ENCODE measurements around the gene ZBTB42. TPM values are rescaled to one million over a fixed set of nuclear protein-coding genes. Genes with fewer than 3 reads are reported as not detected.

The ZBTB42 gene
- total RNA-seq, 1 donor from 2014 or later, result 2.6 TPM

- H3K9me3 Mint-ChIP-seq (ENCODE audit: low read depth), result no peaks in the 10 kb centered on the region
These were observed 4.9 kb upstream of the ZBTB42 start for GRCh38 chr14:104795781-104796686.

DNA sequence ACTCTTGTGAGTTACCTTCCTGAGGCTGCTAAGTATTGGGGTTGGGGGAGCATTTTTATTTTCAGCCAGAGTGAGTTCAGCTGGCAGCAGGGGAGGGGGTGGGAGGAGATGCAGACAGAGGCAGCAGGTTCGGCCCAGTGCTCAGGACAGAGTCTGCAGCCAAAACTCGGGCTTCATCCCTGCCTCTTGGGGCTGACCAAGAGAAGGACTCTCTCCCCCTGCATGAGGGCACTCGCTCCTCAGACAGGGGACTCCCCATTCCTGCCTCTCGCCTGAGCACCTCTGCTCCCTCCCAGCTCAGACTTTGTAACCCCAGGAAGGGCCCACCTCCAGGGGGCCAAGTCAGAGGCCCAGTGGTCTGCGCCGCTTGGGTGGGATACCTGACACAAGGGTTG lies 4.2 kb upstream of the ZBTB42 start:
- Mint-ChIP-seq H3K9me3 (ENCODE audit: low read depth) (no peaks in the 10 kb centered on the region), H3K4me3 (ENCODE audit: unreplicated experiment) (peak overlapping the region; percentile 58), H3K4me1 (ENCODE audit: low read depth) (peaks cover 45% of the 10 kb centered on the region), H3K27me3 (ENCODE audit: low read depth) (no peaks in the 10 kb centered on the region), H3K27ac (ENCODE audit: unreplicated experiment) (no peak overlapping the region), H3K36me3 (ENCODE audit: low read depth) (no peaks in the 10 kb centered on the region)
- no peak for DNase-seq (ENCODE audit: low spot score)
- TF ChIP-seq, protein P1, sequence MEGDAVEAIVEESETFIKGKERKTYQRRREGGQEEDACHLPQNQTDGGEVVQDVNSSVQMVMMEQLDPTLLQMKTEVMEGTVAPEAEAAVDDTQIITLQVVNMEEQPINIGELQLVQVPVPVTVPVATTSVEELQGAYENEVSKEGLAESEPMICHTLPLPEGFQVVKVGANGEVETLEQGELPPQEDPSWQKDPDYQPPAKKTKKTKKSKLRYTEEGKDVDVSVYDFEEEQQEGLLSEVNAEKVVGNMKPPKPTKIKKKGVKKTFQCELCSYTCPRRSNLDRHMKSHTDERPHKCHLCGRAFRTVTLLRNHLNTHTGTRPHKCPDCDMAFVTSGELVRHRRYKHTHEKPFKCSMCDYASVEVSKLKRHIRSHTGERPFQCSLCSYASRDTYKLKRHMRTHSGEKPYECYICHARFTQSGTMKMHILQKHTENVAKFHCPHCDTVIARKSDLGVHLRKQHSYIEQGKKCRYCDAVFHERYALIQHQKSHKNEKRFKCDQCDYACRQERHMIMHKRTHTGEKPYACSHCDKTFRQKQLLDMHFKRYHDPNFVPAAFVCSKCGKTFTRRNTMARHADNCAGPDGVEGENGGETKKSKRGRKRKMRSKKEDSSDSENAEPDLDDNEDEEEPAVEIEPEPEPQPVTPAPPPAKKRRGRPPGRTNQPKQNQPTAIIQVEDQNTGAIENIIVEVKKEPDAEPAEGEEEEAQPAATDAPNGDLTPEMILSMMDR (IDR thresholded peaks at IDR 0.05), result no peak

More at GRCh38 chr14:104795781-104796686, 4.9 kb upstream of the ZBTB42 start:
- Mint-ChIP-seq H3K27me3 (ENCODE audit: low read depth) (no peaks in the 10 kb centered on the region), H3K4me3 (ENCODE audit: unreplicated experiment) (peak overlapping the region; percentile 58), H3K27ac (ENCODE audit: unreplicated experiment) (peak overlapping the region; percentile 74), H3K36me3 (ENCODE audit: low read depth) (no peaks in the 10 kb centered on the region), H3K4me1 (ENCODE audit: low read depth) (peaks cover 43% of the 10 kb centered on the region)
- DNase-seq (ENCODE audit: low spot score), result no peak
- TF ChIP-seq, protein P1 (IDR thresholded peaks at IDR 0.05), result no peak

- DNase-seq (ENCODE audit: low spot score), result no peak
- H3K9me3 Mint-ChIP-seq (ENCODE audit: low read depth), result no peaks in the 10 kb centered on the region
- no peaks in the 10 kb centered on the region for H3K36me3 Mint-ChIP-seq (ENCODE audit: low read depth)
- TF ChIP-seq, protein P1 (IDR thresholded peaks at IDR 0.05), result peak; percentile 18
- no peak overlapping the region for H3K27ac Mint-ChIP-seq (ENCODE audit: unreplicated experiment)
- no peak overlapping the region for H3K4me3 Mint-ChIP-seq (ENCODE audit: unreplicated experiment)
- H3K4me1 Mint-ChIP-seq (ENCODE audit: low read depth), result peaks cover 43% of the 10 kb centered on the region
- no peaks in the 10 kb centered on the region for H3K27me3 Mint-ChIP-seq (ENCODE audit: low read depth)
These were observed 3.5 kb upstream of the ZBTB42 start for GRCh38 chr14:104797115-104798044.

DNA sequence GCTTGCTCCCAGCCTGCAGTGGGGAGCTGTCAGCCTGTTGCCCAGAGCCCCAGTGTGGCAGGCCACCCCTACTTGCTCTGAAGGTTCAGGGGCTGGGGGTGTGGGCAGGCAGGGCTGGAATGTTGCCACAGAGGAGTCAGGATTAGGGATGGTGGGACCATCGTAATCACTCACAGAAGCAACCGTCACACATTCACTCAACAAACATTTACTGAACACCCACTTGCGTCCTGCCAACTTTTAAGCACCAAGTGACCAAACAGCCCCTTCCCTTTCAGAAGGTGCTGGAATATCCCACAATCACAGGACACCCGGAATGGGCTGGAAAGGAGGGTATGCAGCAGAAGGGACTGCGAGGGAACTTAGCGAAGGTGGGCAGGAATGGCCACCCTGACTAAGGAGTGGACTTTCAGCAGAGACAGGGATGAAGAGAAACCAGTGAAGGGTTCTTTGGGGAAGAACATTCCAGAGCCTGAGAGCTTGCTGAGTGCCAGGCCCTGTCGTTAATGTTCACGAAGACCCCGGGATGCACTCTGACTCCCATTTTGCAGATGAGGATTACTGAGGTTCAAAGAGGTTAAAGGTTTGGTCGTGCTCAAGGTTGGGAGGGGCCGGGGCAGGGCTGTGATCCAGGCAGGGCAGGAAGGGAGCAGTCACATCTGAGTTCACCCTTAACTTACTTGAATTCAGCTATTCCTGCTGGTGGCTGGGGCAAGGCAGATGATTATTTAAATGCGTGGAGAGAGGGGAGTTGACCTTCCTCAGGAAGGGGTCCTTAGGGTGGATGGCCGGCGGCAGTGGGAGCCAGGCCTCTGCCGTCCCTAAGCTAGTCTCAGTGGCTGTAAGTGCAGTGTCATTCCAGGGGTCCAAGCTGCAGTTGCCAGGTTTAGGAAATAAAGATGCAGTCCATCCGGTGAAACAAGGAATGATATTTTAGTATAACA lies 2.3 kb upstream of the ZBTB42 start:
- Mint-ChIP-seq H3K27me3 (ENCODE audit: low read depth) (no peaks in the 10 kb centered on the region), H3K36me3 (ENCODE audit: low read depth) (no peaks in the 10 kb centered on the region), H3K27ac (ENCODE audit: unreplicated experiment) (no peak overlapping the region), H3K9me3 (ENCODE audit: low read depth) (no peaks in the 10 kb centered on the region), H3K4me1 (ENCODE audit: low read depth) (peaks cover 34% of the 10 kb centered on the region), H3K4me3 (ENCODE audit: unreplicated experiment) (peak overlapping the region; percentile 13)
- DNase-seq (ENCODE audit: low spot score), result no peak
- TF ChIP-seq, protein P1 (IDR thresholded peaks at IDR 0.05), result no peak

Measured in chondrocyte (in vitro differentiated cells).